ENCODE measurements around the gene SPINK1. TPM values are rescaled to one million over a fixed set of nuclear protein-coding genes. Genes with fewer than 3 reads are reported as not detected.

Gene SPINK1
- total RNA-seq, 1 experiment from 2014 or later, result not detected

DNA sequence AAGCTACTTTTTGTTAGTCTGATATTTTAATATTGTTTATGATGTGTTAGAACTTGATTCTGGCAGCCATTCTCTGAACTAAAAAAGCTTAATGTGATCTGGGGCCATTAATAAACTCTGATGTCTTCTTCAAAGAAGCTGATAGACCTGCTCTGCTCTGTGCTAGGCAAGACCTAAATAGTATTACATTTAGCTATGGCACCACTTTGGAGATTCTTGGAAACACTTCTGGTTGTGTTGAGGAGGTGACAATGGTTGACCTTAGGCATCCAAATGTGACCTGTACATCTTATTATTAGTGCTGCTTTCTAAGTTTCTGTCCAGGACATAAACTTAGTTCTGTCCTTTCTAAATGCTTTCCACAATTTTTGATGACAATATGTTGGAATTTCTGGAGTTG, 25.3 kb upstream of the SPINK1 start:
- CTCF ChIA-PET, result no interaction called here

DNA sequence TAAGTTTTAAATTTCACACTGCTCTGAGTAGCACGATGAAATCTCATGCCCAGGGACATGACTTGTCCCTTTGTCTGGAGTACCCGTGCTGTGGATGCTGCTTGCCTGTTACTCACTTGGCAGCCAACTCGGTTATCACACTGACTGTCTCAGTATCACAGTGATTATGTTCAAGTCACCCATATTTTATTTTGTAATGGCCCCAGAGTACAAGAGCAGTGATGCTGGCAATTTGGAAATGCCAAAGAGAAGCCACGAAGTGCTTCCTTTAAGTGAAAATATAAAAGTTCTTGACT, 24.3 kb upstream of the SPINK1 start:
- H3K36me3 ChIP-seq (ENCODE audit: low read depth), result no peaks in the 10 kb centered on the region

More for the DNA sequence above, 25.3 kb upstream of the SPINK1 start:
- no peaks in the 10 kb centered on the region for H3K9me3 ChIP-seq (ENCODE audit: insufficient read depth, low read depth)
- H3K27me3 ChIP-seq (ENCODE audit: insufficient read depth, low read depth), result no peaks in the 10 kb centered on the region
- POLR2A ChIA-PET (ENCODE audit: unreplicated experiment), result no interaction called here
- intact Hi-C loops (cut with micrococcal nuclease; ENCODE audit: unreplicated experiment), result loop anchor here (1.0 to 5.0 kb wide), 7 partner anchors 30 to 872 kb away; no protein-coding TSS in a partner anchor
- no peak overlapping the region for H2AFZ ChIP-seq
- TF ChIP-seq EZH2 (IDR thresholded peaks at IDR 0.05; ENCODE audit: low read depth), result no peak
- TF ChIP-seq, protein P1, sequence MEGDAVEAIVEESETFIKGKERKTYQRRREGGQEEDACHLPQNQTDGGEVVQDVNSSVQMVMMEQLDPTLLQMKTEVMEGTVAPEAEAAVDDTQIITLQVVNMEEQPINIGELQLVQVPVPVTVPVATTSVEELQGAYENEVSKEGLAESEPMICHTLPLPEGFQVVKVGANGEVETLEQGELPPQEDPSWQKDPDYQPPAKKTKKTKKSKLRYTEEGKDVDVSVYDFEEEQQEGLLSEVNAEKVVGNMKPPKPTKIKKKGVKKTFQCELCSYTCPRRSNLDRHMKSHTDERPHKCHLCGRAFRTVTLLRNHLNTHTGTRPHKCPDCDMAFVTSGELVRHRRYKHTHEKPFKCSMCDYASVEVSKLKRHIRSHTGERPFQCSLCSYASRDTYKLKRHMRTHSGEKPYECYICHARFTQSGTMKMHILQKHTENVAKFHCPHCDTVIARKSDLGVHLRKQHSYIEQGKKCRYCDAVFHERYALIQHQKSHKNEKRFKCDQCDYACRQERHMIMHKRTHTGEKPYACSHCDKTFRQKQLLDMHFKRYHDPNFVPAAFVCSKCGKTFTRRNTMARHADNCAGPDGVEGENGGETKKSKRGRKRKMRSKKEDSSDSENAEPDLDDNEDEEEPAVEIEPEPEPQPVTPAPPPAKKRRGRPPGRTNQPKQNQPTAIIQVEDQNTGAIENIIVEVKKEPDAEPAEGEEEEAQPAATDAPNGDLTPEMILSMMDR (conservative IDR thresholded peaks at IDR 0.05), result no peak
- H3K36me3 ChIP-seq (ENCODE audit: low read depth), result no peaks in the 10 kb centered on the region
- H3K79me2 ChIP-seq (ENCODE audit: low read depth), result no peaks in the 10 kb centered on the region
- H4K20me1 ChIP-seq (ENCODE audit: insufficient read depth), result no peaks in the 10 kb centered on the region
- no peak overlapping the region for H3K27ac ChIP-seq
- DNase-seq, result no peak
- no peak overlapping the region for H3K4me2 ChIP-seq
- no peaks in the 10 kb centered on the region for H3K9me2 ChIP-seq (ENCODE audit: insufficient read depth)
- BruUV-seq (replicated peaks), result no TSS peak
- H3F3A ChIP-seq (ENCODE audit: insufficient read depth, low read depth), result no peaks in the 10 kb centered on the region
- no peaks in the 10 kb centered on the region for H3K4me1 ChIP-seq (replicated peaks; ENCODE audit: insufficient read depth)
- H3K4me3 ChIP-seq, result no peak overlapping the region

DNA sequence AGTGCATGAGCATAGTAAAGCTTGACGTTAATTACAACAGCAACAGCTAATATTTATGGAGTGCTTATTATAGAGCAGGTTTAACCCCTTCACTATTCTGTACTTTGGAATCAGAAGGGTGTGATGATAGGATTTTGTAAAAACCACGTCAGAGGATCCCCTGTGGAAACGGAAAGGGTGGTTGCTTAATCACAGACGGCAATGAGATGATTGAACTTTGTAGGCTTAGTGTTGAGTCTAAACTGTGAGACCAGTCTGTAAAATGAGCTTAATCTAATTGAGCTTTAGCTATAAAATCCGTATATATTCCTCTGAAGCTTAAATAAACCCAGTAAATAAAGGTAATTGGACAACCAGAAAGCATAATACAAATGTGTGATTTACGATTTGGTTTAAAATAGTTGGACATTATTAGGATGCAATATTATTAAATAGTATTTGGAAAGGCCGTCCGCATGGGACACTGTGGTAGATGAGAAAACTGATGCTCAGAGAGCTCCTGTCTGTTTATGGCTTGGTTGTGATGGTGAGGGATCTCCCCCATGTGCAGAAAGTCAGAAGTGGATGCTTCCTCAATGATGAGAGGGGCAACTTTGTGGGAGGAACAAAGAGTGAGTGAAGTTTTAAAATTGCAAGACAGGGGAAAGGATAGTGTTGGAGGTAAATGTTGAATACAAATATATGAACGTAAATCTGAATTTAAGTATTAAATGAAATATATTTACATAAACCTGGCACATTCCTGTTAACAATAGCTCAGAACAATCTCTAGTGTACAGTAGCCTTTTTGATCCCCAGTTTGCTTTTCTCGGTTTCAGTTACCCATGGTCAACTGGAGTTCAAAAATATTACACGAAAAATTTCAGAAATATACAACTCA, 23.7 kb upstream of the SPINK1 start:
- BruUV-seq (replicated peaks), result no TSS peak
- Histone ChIP-seq H3K36me3 (ENCODE audit: low read depth) (no peaks in the 10 kb centered on the region), H3K9me2 (ENCODE audit: insufficient read depth) (no peaks in the 10 kb centered on the region), H3K79me2 (ENCODE audit: low read depth) (no peaks in the 10 kb centered on the region), H3K27me3 (ENCODE audit: insufficient read depth, low read depth) (no peaks in the 10 kb centered on the region), H3F3A (ENCODE audit: insufficient read depth, low read depth) (no peaks in the 10 kb centered on the region), H3K4me2 (no peak overlapping the region), H3K27ac (no peak overlapping the region), H3K9me3 (ENCODE audit: insufficient read depth, low read depth) (no peaks in the 10 kb centered on the region), H4K20me1 (ENCODE audit: insufficient read depth) (no peaks in the 10 kb centered on the region), H3K4me3 (no peak overlapping the region), H3K4me1 (replicated peaks; ENCODE audit: insufficient read depth) (no peaks in the 10 kb centered on the region), H2AFZ (no peak overlapping the region)
- intact Hi-C loops (cut with micrococcal nuclease; ENCODE audit: unreplicated experiment), result loop anchor here (5.0 kb wide), 3 partner anchors 262 to 322 kb away; no protein-coding TSS in a partner anchor
- no peak for TF ChIP-seq EZH2 (IDR thresholded peaks at IDR 0.05; ENCODE audit: low read depth)
- TF ChIP-seq, protein P1 (conservative IDR thresholded peaks at IDR 0.05), result no peak
- ChIA-PET CTCF (no interaction called here), POLR2A (ENCODE audit: unreplicated experiment) (no interaction called here)
- DNase-seq, result no peak

More for the DNA sequence above, 24.3 kb upstream of the SPINK1 start:
- Histone ChIP-seq H3K4me2 (no peak overlapping the region), H3K27me3 (ENCODE audit: insufficient read depth, low read depth) (no peaks in the 10 kb centered on the region), H3K79me2 (ENCODE audit: low read depth) (no peaks in the 10 kb centered on the region), H3K9me3 (ENCODE audit: insufficient read depth, low read depth) (no peaks in the 10 kb centered on the region), H3F3A (ENCODE audit: insufficient read depth, low read depth) (no peaks in the 10 kb centered on the region), H3K27ac (no peak overlapping the region), H3K4me1 (replicated peaks; ENCODE audit: insufficient read depth) (no peaks in the 10 kb centered on the region), H4K20me1 (ENCODE audit: insufficient read depth) (no peaks in the 10 kb centered on the region), H3K4me3 (no peak overlapping the region), H3K9me2 (ENCODE audit: insufficient read depth) (no peaks in the 10 kb centered on the region), H2AFZ (no peak overlapping the region)
- POLR2A ChIA-PET (ENCODE audit: unreplicated experiment), result no interaction called here
- BruUV-seq (replicated peaks), result no TSS peak
- TF ChIP-seq, protein P1 (conservative IDR thresholded peaks at IDR 0.05), result no peak
- no peak for TF ChIP-seq EZH2 (IDR thresholded peaks at IDR 0.05; ENCODE audit: low read depth)
- CTCF ChIA-PET, result no interaction called here
- DNase-seq, result no peak
- intact Hi-C loops (cut with micrococcal nuclease; ENCODE audit: unreplicated experiment), result loop anchor here (5.0 kb wide), 3 partner anchors 262 to 322 kb away; no protein-coding TSS in a partner anchor
